HEK293 (cell line): ENCODE data around the gene IL11.

Source experiments
- ATF2 ChIP-seq: fragments of 450-650 bp; formaldehyde crosslinking; IDR thresholded peaks from 2 replicates; pipeline ENCODE4 v1.5.1; 2016; ENCODE audit warnings: missing biosample characterization, missing genetic modification characterization, low read depth
- BCL11A ChIP-seq: fragments of 450-650 bp; formaldehyde crosslinking; IDR thresholded peaks from 2 replicates; pipeline ENCODE4 v1.5.1; 2016; ENCODE audit warnings: low read depth, missing biosample characterization, missing genetic modification characterization
- GLI4 ChIP-seq: fragments of 450-650 bp; formaldehyde crosslinking; IDR thresholded peaks from 2 replicates; pipeline ENCODE4 v1.5.1; 2016; ENCODE audit warnings: missing biosample characterization, missing genetic modification characterization
- KLF10 ChIP-seq: fragments of 450-650 bp; IDR thresholded peaks from 2 replicates; pipeline ENCODE4 v1.5.1; 2018; ENCODE audit warnings: missing biosample characterization, mild to moderate bottlenecking, missing genetic modification characterization
- KLF16 ChIP-seq: fragments of 450-650 bp; formaldehyde crosslinking; IDR thresholded peaks from 2 replicates; pipeline ENCODE4 v1.5.1; 2017; ENCODE audit warnings: missing biosample characterization, missing genetic modification characterization
- MYNN ChIP-seq: fragments of 450-650 bp; formaldehyde crosslinking; IDR thresholded peaks from 2 replicates; pipeline ENCODE4 v1.5.1; 2016; ENCODE audit warnings: missing biosample characterization, missing genetic modification characterization, borderline replicate concordance
- OSR2 ChIP-seq: fragments of 450-650 bp; formaldehyde crosslinking; IDR thresholded peaks from 2 replicates; pipeline ENCODE4 v1.5.1; 2016; ENCODE audit warnings: missing biosample characterization, missing genetic modification characterization
- ZNF174 ChIP-seq: fragments of 450-650 bp; formaldehyde crosslinking; IDR thresholded peaks from 2 replicates; pipeline ENCODE4 v1.5.0; 2017; ENCODE audit warnings: missing biosample characterization, mild to moderate bottlenecking, missing genetic modification characterization
- ZNF433 ChIP-seq: fragments of 450-650 bp; formaldehyde crosslinking; IDR thresholded peaks from 2 replicates; pipeline ENCODE4 v1.5.1; 2016; ENCODE audit warnings: missing biosample characterization, missing genetic modification characterization, low read depth
- ZNF654 ChIP-seq: fragments of 450-650 bp; formaldehyde crosslinking; IDR thresholded peaks from 2 replicates; pipeline ENCODE4 v1.5.1; 2016; ENCODE audit warnings: low read depth, missing biosample characterization, missing genetic modification characterization
- TF ChIP-seq, protein P1 (sequence below): fragments of 450-650 bp; formaldehyde crosslinking; IDR thresholded peaks from 2 replicates; pipeline ENCODE4 v1.5.1; 2016; ENCODE audit warnings: missing biosample characterization, missing genetic modification characterization
- TF ChIP-seq, protein P2 (sequence below): fragments of 450-650 bp; formaldehyde crosslinking; IDR thresholded peaks from 2 replicates; pipeline ENCODE4 v1.5.1; 2016; ENCODE audit warnings: missing biosample characterization, missing genetic modification characterization
- TF ChIP-seq, protein P3 (sequence below): fragments of 450-650 bp; formaldehyde crosslinking; IDR thresholded peaks from 2 replicates; pipeline ENCODE4 v1.5.1; 2016; ENCODE audit warnings: missing biosample characterization, missing genetic modification characterization

DNA sequence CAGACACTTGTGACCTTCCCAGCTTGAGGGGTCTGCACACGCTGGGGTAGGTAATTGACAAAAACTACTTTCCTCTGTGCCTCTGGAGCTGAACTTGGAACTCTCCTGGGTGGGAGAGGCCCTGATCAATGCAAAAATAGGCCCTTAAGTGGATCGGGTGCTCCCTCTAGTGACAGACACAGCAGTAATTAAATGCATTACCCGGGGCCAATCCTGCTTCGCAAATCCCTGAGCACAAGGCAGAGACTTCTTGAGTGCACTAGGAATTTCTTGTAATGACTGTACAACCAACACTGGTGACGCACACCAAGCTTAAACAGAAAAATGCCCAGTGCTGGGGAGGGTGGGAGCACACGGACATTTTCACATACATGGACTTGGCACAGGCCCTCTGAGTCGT, 47.9 kb upstream of the IL11 start:
- TF ChIP-seq ZNF654 (tag by site-specific recombination) (peak; percentile 93), BCL11A (tag by site-specific recombination) (no peak), GLI4 (tag by site-specific recombination) (no peak), MYNN (tag by site-specific recombination) (no peak), ATF2 (tag by site-specific recombination) (no peak), ZNF174 (no peak), KLF10 (no peak), OSR2 (no peak), KLF16 (tag by site-specific recombination) (no peak), ZNF433 (tag by site-specific recombination) (no peak)
- TF ChIP-seq, protein P1, sequence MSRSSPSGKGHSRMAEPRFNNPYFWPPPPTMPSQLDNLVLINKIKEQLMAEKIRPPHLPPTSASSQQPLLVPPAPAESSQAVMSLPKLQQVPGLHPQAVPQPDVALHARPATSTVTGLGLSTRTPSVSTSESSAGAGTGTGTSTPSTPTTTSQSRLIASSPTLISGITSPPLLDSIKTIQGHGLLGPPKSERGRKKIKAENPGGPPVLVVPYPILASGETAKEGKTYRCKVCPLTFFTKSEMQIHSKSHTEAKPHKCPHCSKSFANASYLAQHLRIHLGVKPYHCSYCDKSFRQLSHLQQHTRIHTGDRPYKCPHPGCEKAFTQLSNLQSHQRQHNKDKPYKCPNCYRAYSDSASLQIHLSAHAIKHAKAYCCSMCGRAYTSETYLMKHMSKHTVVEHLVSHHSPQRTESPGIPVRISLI (tag by site-specific recombination) = no peak
- TF ChIP-seq, protein P2, sequence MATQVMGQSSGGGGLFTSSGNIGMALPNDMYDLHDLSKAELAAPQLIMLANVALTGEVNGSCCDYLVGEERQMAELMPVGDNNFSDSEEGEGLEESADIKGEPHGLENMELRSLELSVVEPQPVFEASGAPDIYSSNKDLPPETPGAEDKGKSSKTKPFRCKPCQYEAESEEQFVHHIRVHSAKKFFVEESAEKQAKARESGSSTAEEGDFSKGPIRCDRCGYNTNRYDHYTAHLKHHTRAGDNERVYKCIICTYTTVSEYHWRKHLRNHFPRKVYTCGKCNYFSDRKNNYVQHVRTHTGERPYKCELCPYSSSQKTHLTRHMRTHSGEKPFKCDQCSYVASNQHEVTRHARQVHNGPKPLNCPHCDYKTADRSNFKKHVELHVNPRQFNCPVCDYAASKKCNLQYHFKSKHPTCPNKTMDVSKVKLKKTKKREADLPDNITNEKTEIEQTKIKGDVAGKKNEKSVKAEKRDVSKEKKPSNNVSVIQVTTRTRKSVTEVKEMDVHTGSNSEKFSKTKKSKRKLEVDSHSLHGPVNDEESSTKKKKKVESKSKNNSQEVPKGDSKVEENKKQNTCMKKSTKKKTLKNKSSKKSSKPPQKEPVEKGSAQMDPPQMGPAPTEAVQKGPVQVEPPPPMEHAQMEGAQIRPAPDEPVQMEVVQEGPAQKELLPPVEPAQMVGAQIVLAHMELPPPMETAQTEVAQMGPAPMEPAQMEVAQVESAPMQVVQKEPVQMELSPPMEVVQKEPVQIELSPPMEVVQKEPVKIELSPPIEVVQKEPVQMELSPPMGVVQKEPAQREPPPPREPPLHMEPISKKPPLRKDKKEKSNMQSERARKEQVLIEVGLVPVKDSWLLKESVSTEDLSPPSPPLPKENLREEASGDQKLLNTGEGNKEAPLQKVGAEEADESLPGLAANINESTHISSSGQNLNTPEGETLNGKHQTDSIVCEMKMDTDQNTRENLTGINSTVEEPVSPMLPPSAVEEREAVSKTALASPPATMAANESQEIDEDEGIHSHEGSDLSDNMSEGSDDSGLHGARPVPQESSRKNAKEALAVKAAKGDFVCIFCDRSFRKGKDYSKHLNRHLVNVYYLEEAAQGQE (tag by site-specific recombination) = no peak
- TF ChIP-seq, protein P3, sequence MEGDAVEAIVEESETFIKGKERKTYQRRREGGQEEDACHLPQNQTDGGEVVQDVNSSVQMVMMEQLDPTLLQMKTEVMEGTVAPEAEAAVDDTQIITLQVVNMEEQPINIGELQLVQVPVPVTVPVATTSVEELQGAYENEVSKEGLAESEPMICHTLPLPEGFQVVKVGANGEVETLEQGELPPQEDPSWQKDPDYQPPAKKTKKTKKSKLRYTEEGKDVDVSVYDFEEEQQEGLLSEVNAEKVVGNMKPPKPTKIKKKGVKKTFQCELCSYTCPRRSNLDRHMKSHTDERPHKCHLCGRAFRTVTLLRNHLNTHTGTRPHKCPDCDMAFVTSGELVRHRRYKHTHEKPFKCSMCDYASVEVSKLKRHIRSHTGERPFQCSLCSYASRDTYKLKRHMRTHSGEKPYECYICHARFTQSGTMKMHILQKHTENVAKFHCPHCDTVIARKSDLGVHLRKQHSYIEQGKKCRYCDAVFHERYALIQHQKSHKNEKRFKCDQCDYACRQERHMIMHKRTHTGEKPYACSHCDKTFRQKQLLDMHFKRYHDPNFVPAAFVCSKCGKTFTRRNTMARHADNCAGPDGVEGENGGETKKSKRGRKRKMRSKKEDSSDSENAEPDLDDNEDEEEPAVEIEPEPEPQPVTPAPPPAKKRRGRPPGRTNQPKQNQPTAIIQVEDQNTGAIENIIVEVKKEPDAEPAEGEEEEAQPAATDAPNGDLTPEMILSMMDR (tag by site-specific recombination) = peak; percentile 61
